Measurements from ENCODE around the gene PGAP6.
A peak's percentile ranks its signal among the peaks of the same experiment; 100 is the strongest.
"Not testable (repeated sequence)": the region's sequence is repeated elsewhere in the genome, so short reads cannot be mapped to it uniquely, and the experiment has no call there.

Gene PGAP6

DNA sequence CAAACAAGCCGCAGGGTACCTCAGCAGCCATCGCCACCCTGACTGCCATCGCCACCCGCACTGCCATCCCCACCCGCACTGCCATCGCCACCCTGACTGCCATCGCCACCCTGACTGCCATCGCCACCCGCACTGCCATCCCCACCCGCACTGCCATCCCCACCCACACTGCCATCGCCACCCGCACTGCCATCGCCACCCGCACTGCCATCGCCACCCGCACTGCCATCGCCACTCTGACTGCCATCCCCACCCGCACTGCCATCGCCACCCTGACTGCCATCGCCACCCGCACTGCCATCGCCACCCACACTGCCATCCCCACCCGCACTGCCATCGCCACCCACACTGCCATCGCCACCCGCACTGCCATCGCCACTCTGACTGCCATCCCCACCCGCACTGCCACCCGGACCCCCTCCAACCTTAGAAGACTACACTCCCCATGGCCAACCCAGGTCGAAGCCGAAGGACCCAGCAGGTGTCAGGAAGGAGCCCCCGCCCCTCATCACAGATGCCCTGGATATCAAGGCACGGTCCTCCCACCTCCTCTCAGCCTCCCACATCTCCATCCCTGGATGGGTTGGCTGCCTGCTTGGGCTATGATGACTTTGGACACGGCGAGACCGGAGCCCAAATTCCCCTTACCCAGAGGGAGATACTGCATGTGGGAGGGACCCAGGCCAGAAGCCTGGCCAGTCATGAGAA is 3.5 kb downstream of the PGAP6 start:
- not testable (repeated sequence) for DNase-seq

- no peak for DNase-seq
Observed at GRCh38 chr16:377419-377951, 4.3 kb downstream of the PGAP6 start.

GRCh38 chr16:376817-377418 is 4.9 kb downstream of the PGAP6 start:
- no peak for DNase-seq

DNA sequence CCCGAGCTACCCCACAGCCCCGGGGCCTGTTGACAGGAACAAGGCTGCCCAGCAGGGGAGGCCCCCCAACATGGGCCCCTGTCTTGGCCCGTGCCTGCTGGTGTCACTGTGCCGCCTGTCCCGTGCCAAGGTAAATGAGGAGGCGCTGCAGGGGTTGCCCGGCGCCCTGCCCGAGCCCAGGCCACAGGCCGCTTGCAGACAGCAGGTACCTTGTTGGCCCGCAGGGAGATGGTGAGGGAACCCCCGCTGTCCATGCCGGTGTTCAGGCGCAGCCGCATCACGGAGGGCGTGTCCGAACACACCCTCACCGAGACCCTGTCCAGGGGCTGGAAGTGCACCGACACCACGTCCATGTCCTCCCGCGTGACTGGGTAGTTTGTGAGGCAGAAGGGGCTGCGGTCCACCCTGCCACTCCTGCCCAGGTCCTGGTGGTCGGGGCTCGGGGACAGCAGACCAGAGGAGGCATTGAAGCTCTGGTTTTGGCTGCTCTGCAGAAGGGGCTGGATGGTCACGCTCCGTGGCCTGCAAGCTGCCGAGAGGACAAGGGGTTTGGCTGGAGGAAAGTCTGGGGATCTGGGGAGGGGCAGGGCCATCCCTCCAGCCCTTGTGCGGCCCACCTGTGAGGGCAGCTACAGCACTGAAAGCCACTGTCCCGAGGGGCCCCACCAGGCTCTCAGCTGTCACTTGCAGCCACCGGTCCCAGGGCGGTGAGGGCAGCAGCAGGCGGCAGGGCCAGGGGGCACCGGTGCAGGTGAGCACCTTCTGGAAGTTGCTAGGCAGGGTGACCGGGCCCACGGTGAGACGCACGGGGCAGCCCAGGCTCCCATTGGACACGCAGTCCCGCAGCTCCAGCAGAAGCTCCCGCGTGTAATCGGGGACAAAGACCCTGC is 5.6 kb downstream of the PGAP6 start:
- no peak for DNase-seq

- no peak for DNase-seq
Observed at GRCh38 chr16:375212-375611, 6.6 kb downstream of the PGAP6 start.

GRCh38 chr16:374616-374926 is 7.2 kb downstream of the PGAP6 start:
- DNase-seq = no peak

DNA sequence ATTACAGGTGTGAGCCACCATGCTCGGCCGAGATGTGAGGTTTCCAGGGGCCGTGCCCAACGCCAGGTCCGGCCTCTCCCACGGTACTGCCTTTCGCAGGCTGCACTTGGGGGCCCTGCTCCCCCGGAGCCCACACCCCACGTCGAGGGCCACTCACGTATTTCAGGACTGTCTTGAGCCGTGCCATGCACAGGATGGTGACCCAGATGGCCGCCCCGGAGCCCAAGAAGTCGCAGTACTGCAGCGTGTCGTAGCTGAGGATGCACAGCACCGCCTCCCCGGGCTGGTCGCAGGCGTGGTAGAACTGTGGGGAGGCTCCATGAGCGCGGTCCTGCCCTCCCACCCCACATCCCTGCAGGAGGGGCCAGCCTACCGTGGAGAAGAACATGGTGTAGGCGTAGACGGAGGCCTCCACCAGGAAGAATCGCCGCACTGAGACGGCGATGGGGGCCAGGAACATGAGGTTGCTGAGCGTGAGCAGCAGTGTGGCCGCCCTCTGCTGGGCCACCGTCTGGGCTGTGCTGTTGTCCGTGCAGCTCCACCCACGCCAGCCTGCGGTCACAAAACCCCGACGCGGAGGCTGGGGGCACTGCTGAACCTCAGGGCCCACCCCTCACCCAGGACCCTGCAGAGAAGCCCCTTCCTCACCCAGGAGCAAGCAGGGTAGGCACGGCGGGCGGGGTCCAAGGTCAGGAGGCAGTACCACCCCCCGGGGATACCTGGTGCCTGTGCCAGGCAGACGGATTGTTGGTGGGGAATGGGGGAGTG is 7.7 kb downstream of the PGAP6 start:
- DNase-seq = no peak

GRCh38 chr16:373020-373598 is 8.7 kb downstream of the PGAP6 start:
- DNase-seq = no peak

DNA sequence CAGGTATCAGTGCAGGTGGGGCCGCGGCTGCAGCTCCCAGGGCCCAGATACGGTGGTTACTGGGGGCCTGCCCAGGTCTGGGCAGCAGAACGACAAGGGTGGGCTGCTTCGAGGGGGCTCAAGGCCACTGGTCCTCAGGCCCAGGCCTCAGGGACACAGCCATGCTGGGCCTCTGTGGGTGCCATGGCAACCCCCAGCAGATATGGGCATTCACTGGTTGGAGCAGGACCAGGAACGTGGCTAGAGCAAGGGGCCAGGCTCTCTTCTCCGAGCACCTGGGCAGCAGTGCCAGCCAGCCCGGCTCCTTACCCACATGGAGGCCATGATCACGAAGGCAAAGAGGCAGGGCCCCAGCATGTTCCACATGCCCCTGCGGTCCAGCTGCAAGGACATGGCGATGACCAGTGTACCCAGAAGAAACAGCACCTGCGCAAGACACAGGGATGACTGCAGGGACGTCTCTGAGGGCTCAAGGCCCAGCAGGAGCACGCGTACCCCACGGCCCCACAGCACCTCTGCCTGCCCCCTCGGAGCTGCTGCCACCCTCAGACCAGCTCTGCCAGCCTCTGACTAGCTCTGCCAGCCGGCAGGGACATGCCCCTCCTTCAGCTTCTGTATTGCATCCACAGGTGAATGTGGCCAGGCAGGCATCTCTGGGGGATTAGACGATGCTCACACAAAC is 9.3 kb downstream of the PGAP6 start:
- DNase-seq = no peak

DNA sequence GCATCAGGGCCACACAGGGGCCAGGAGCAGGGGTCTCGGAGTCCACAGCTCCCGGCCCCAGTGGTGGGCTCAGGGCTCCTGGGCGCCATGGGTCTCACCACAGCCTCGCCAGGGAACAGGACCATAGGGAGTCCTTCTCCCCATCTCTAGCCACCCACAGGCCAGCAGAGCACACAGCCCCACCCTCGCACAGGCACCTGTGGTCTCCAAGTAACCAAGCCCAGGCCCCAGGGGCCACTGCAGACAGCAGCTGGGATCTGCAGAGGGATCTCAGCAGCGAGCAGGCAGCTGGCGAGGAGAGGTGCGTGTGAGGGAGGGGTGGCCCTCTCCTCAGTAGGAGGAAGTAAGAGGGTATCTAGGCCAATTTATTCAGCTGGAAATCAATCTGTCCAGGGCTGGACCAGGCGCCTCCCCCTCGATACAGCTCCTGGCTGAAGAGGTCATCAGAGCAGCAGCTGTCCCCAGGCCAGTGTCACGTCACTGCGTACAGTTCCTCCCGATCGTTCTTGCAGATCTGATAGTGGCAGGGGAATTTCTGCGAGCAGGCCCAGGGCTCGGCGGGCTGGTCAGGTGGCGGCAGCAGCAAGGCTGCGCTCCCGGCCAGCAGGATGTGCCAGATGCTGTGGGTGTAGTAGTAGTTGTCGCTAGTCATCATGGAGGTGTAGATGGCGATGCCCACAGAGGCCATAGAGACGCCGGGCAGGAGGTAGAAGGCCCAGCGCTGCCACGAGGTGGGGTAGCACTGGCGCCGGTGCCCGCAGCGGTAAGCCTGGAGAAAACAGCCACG is 10.1 kb downstream of the PGAP6 start:
- DNase-seq = no peak

- no peak for DNase-seq
Observed at GRCh38 chr16:370979-371514, 10.7 kb downstream of the PGAP6 start.

- peak; percentile 86 for DNase-seq
Observed at GRCh38 chr16:370443-370842, 11.3 kb downstream of the PGAP6 start, which contains the start of gene MRPL28. TSS of gene MRPL28 (minus strand) at chr16:370538. CDS start at chr16:370218, 320 bp downstream.

DNA sequence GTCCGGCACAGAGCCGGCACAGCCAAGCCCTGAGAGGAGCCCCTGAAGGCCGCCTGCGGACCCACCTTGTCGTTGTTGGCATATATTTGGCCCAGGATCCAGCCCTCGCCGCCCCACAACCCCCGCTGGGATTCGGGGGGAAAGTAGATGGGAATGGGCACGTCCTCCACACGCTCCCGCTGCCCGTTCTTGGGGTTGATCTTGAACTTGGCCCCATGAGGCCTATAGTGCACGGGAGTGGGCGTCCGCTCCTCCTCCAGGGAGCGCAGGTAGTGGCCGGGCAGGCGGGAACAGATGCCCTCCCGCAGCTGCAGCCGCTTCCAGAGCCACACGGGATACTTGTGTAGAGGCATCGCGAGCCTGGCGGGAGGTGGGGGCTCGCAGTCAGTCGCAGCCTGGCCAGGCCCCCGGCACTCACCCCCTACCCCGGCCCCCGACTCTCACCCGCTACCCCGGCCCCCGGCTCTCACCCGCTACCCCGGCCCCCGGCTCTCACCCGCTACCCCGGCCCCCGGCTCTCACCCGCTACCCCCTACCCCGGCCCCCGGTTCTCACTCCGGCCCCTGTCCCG is 11.8 kb downstream of the PGAP6 start:
- DNase-seq = no peak

DNA sequence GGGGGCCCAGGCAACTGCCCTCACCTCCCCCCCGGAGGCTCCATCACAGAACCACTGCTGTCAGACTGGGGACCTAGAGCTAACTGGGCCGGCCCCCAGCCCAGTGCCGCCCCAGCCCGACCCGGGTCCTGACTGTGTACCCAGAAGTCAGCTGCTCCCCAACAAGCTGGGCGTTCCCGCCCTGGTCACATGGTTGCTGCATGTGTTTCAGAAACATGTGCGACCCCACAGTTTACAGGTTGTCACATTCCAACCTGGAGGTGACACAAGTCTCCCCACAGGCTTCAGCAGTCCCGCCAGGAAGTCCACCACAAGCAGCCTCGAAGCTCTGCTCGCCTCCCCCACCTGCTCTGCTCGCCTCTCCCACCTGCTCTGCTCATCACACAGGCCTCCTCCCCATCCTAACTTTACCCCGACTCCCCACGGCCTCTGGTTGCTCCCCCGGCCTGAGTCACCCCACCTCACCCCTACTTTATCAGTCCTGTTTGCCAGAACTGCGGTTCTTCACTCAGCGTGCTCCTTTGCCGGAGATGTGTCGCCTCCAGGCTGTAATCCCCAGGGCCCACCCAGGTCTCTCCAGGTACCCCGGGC is 12.4 kb downstream of the PGAP6 start:
- DNase-seq = no peak

DNA sequence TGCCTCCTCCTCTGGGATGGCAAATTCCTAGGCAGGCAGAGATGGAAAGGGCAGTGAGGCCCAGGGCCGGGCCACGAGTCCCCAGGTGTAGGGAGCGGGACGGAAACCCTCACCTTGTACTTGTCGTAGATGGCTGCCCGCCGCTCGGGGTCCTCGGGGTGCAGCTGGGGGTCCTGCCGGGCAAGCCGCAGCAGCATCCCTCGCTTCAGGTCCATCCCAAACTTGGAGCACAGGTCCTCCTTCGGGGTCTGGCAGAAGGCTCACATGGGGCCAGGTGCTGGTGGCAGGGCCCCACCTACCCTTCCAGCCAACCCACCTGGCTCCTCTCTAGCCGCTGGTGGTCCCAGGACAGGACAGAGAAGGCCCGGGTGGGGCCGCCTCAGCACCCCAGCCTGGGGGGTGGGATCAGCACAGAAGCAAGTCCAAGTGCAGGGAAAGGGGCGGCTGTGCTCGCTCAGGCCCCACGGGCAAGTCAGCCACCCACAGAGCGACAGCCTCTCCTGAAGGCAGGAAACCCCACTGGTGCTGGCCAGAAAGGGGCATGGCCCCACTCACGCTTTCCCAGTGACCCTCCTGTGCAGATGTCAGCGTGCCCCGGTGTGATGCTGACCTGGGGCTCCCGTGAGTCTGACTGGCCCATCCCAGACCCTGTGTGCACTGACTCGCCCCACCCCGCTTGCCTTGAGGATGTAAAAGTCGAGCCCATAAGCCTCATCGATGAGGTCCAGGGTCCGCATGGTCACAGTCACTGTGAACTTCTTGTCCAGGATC is 13.2 kb downstream of the PGAP6 start:
- no peak for DNase-seq

- DNase-seq = no peak
Observed at GRCh38 chr16:367333-367903, 14.4 kb downstream of the PGAP6 start.

DNA sequence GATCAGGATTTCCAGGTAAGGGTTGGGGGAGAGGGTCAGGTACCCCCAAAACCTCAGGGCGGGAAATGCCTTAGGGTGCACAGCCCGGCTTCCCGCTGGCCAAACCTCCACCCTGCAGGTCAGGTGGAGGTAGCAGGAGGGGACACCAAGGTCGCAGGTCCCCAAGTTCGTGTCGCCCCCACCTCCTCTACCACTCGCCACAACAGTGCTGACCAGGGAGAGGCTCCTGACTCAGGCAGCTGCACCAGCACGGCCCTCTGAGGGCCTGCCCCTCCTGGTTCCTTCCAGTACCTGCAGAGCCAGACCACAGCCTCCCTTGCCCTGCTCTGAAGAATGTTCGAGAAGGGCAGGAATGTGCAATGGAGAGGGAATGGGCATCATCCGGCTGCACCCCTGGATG is 15.3 kb downstream of the PGAP6 start:
- DNase-seq = no peak

DNA sequence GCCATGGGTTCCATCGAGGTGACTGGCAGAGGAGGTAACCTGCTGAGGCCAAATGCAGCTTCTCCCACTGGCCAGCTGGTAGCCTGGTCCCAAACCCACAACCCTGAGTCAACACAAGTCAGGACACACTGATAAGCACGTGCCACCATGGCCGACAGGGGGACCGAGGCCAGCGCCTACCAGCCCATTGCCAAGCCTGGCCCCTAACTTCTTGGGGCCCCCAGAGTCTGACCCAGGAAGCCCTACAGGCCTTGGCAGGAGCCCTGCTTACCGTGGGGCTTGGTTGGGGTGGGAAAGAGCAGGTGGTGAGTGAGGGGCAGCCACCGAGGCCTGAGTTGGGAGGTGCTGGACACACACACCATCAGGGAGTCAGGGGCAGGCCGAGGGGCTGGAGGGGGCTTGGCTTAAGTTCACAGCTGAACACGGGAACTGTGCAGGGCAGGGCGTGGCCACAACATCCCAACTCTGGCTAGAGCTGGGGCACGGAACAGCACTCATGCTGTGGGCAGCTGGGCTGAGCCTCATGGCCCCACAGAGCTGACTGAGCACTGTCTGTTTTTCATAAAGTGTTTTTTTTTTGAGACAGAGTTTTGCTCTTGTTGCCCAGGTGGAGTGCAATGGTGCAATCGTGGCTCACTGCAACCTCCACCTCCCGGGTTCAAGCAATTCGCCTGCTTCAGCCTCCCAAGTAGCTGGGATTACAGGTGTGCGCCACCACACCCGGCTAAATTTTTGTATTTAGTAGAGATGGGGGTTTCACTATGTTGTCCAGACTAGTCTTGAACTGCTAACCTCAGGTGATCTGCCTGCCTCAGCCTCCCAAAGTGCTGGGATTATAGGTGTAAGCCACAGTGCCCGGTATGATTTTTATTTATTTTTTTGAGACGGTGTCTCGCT is 16.9 kb downstream of the PGAP6 start:
- no peak for DNase-seq
